T-helper 1 cell treated with Interleukin-12 subunit alpha and Interleukin-12 subunit beta and Interleukin-4 antibody, amounts not matched to agents 30 ng/mL and 1 ng/mL, for 36 hours (primary cell): ENCODE measurements around the gene ARHGAP33. TPM values are rescaled to one million over a fixed set of nuclear protein-coding genes. Genes with fewer than 3 reads are reported as not detected.
"Not testable (repeated sequence)": the region's sequence is repeated elsewhere in the genome, so short reads cannot be mapped to it uniquely, and the experiment has no call there.

ENCODE experiments used
- intact Hi-C: fragments of 100-400 bp; cut with micrococcal nuclease; formaldehyde crosslinking; loops from one replicate; pipeline ENCODE4 v1.15.1; 2024
- total RNA-seq: library from RNA; stranded (reverse); gene quantifications from 2 replicates; pipeline ENCODE4 v1.2.3, GENCODE V29; 2022

The ARHGAP33 gene
- total RNA-seq, 1 donor from 2014 or later: 43.7 TPM

- intact Hi-C loops: no loop called here
These were observed 14.9 kb downstream of the ARHGAP33 start for GRCh38 chr19:35789978-35790944.

- intact Hi-C loops: no loop called here
These were observed 15.8 kb downstream of the ARHGAP33 start for GRCh38 chr19:35790981-35791813.

- intact Hi-C loops: no loop called here
These were observed 16.5 kb downstream of the ARHGAP33 start for GRCh38 chr19:35791814-35792279.

GRCh38 chr19:35792312-35792711 is 16.9 kb downstream of the ARHGAP33 start:
- intact Hi-C loops: no loop called here

GRCh38 chr19:35792888-35793287 is 17.5 kb downstream of the ARHGAP33 start:
- intact Hi-C loops: no loop called here

GRCh38 chr19:35793381-35794165 is 18.2 kb downstream of the ARHGAP33 start:
- intact Hi-C loops: no loop called here

GRCh38 chr19:35795564-35795963 is 20.2 kb downstream of the ARHGAP33 start:
- intact Hi-C loops: not testable (repeated sequence)

- intact Hi-C loops: no loop called here
These were observed 21.5 kb downstream of the ARHGAP33 start for GRCh38 chr19:35796645-35797542.

- intact Hi-C loops: no loop called here
These were observed 22.3 kb downstream of the ARHGAP33 start for GRCh38 chr19:35797663-35798062.

- intact Hi-C loops: no loop called here
These were observed 26.5 kb downstream of the ARHGAP33 start for GRCh38 chr19:35801828-35802227.

- intact Hi-C loops: no loop called here
These were observed 30.2 kb downstream of the ARHGAP33 start for GRCh38 chr19:35805526-35806102.

- intact Hi-C loops: no loop called here
These were observed 31.2 kb downstream of the ARHGAP33 start for GRCh38 chr19:35806597-35806996.

- intact Hi-C loops: no loop called here
These were observed 32.3 kb downstream of the ARHGAP33 start for GRCh38 chr19:35807633-35808032.

GRCh38 chr19:35811317-35812219 is 36.2 kb downstream of the ARHGAP33 start:
- intact Hi-C loops: no loop called here

GRCh38 chr19:35812220-35813042 is 37.1 kb downstream of the ARHGAP33 start, which contains the start of gene PRODH2:
TSS of gene PRODH2 (minus strand) at chr19:35812845. CDS start at chr19:35812805, 40 bp downstream.
- intact Hi-C loops: no loop called here

GRCh38 chr19:35813043-35813890 is 37.9 kb downstream of the ARHGAP33 start:
- intact Hi-C loops: no loop called here

- intact Hi-C loops: no loop called here
These were observed 40.9 kb downstream of the ARHGAP33 start for GRCh38 chr19:35816262-35816661.
